Large intestine (tissue), 3 donors: ENCODE measurements around the gene CSTF1. TPM values are rescaled to one million over a fixed set of nuclear protein-coding genes. Genes with fewer than 3 reads are reported as not detected.

Experiments used
- DNase-seq, 2 donors: peaks; one replicate each; pipeline versions ENCODE4 v3.0.0 to v3.0.0-alpha.2; 2013
- H3K27ac ChIP-seq: one replicate; pipeline ENCODE4 v1.5.1; 2013; ENCODE audit warnings: low read length
- H3K27me3 ChIP-seq: 2 replicates; pipeline ENCODE4 v1.6.1; 2013; ENCODE audit warnings: low read length; ENCODE audit not compliant: control insufficient read depth, insufficient read depth
- H3K36me3 ChIP-seq: 2 replicates; pipeline ENCODE4 v1.6.1; 2013; ENCODE audit warnings: low read length; ENCODE audit not compliant: control insufficient read depth, insufficient read depth
- H3K4me1 ChIP-seq: one replicate; pipeline ENCODE4 v1.6.1; 2013; ENCODE audit warnings: low read length; ENCODE audit not compliant: control insufficient read depth, insufficient read depth
- H3K4me3 ChIP-seq: one replicate; pipeline ENCODE4 v1.5.1; 2013; ENCODE audit warnings: low read length
- H3K9me3 ChIP-seq: one replicate; pipeline ENCODE4 v1.6.1; 2013; ENCODE audit warnings: mild to moderate bottlenecking, low read depth, low read length, moderate library complexity; ENCODE audit not compliant: control insufficient read depth
- WGBS: methylation state at CpG from one replicate; pipeline ENCODE4 v1.1.5; 2013; ENCODE audit warnings: low lambda C conversion rate; ENCODE audit not compliant: insufficient coverage; 5-methylcytosine and 5-hydroxymethylcytosine counted together
- polyA plus RNA-seq: library from polyadenylated mRNA; unstranded; fragments of 120-200 nt; gene quantifications from one replicate; pipeline ENCODE4 v1.2.1, GENCODE V29; 2013

Gene CSTF1
- polyA plus RNA-seq, 1 donor = 27.6 TPM

GRCh38 chr20:56424931-56425330 lies 32.5 kb downstream of the CSTF1 start:
- no peak for DNase-seq
- H3K27ac ChIP-seq = no peak overlapping the region
- WGBS = no CpG with 5 or more reads among the region's 1 CpG
- H3K36me3 ChIP-seq = no peaks in the 10 kb centered on the region
- no peaks in the 10 kb centered on the region for H3K4me1 ChIP-seq
- no peak overlapping the region for H3K4me3 ChIP-seq
- H3K9me3 ChIP-seq = no peaks in the 10 kb centered on the region
- no peaks in the 10 kb centered on the region for H3K27me3 ChIP-seq

- Histone ChIP-seq H3K4me1 (no peaks in the 10 kb centered on the region), H3K9me3 (no peaks in the 10 kb centered on the region), H3K27ac (no peak overlapping the region), H3K27me3 (no peaks in the 10 kb centered on the region), H3K36me3 (no peaks in the 10 kb centered on the region), H3K4me3 (no peak overlapping the region)
- no peak for DNase-seq
- no CpG with 5 or more reads among the region's 9 CpGs for WGBS
Measured at GRCh38 chr20:56426026-56426425, 33.6 kb downstream of the CSTF1 start.

GRCh38 chr20:56426926-56427325 lies 34.5 kb downstream of the CSTF1 start:
- H3K4me1 ChIP-seq = no peaks in the 10 kb centered on the region
- DNase-seq = no peak
- no peaks in the 10 kb centered on the region for H3K36me3 ChIP-seq
- H3K9me3 ChIP-seq = no peaks in the 10 kb centered on the region
- no peaks in the 10 kb centered on the region for H3K27me3 ChIP-seq
- H3K27ac ChIP-seq = no peak overlapping the region
- no peak overlapping the region for H3K4me3 ChIP-seq

GRCh38 chr20:56427797-56428196 lies 35.4 kb downstream of the CSTF1 start:
- DNase-seq = no peak
- Histone ChIP-seq H3K4me3 (no peak overlapping the region), H3K36me3 (no peaks in the 10 kb centered on the region), H3K9me3 (no peaks in the 10 kb centered on the region), H3K27ac (no peak overlapping the region), H3K4me1 (no peaks in the 10 kb centered on the region), H3K27me3 (no peaks in the 10 kb centered on the region)
- 88% methylated on average over 1 of the region's 4 CpGs for WGBS

- Histone ChIP-seq H3K9me3 (no peaks in the 10 kb centered on the region), H3K27ac (no peak overlapping the region), H3K4me3 (no peak overlapping the region), H3K4me1 (no peaks in the 10 kb centered on the region), H3K36me3 (no peaks in the 10 kb centered on the region), H3K27me3 (no peaks in the 10 kb centered on the region)
- DNase-seq = no peak
- WGBS = no CpG with 5 or more reads among the region's 5 CpGs
Measured at GRCh38 chr20:56428410-56428809, 36.0 kb downstream of the CSTF1 start.

- Histone ChIP-seq H3K36me3 (no peaks in the 10 kb centered on the region), H3K4me3 (no peak overlapping the region), H3K9me3 (no peaks in the 10 kb centered on the region), H3K27ac (no peak overlapping the region), H3K27me3 (no peaks in the 10 kb centered on the region), H3K4me1 (no peaks in the 10 kb centered on the region)
- no peak for DNase-seq
- no CpG with 5 or more reads among the region's 8 CpGs for WGBS
Measured at GRCh38 chr20:56428881-56429280, 36.4 kb downstream of the CSTF1 start.

GRCh38 chr20:56429502-56429901 lies 37.1 kb downstream of the CSTF1 start:
- Histone ChIP-seq H3K4me1 (no peaks in the 10 kb centered on the region), H3K27ac (no peak overlapping the region), H3K27me3 (no peaks in the 10 kb centered on the region), H3K4me3 (no peak overlapping the region), H3K36me3 (no peaks in the 10 kb centered on the region), H3K9me3 (no peaks in the 10 kb centered on the region)
- DNase-seq = no peak
- 57% methylated on average over 6 of the region's 6 CpGs for WGBS

GRCh38 chr20:56429941-56430340 lies 37.5 kb downstream of the CSTF1 start:
- Histone ChIP-seq H3K36me3 (no peaks in the 10 kb centered on the region), H3K4me3 (no peak overlapping the region), H3K4me1 (no peaks in the 10 kb centered on the region), H3K27ac (no peak overlapping the region), H3K27me3 (no peaks in the 10 kb centered on the region), H3K9me3 (no peaks in the 10 kb centered on the region)
- WGBS = 33% methylated on average over 1 of the region's 4 CpGs
- no peak for DNase-seq

GRCh38 chr20:56430461-56430860 lies 38.0 kb downstream of the CSTF1 start:
- no peaks in the 10 kb centered on the region for H3K36me3 ChIP-seq
- 47% methylated on average over 3 of the region's 4 CpGs for WGBS
- no peaks in the 10 kb centered on the region for H3K4me1 ChIP-seq
- no peaks in the 10 kb centered on the region for H3K9me3 ChIP-seq
- DNase-seq = no peak
- H3K4me3 ChIP-seq = no peak overlapping the region
- H3K27me3 ChIP-seq = no peaks in the 10 kb centered on the region
- H3K27ac ChIP-seq = no peak overlapping the region

- H3K27me3 ChIP-seq = no peaks in the 10 kb centered on the region
- H3K36me3 ChIP-seq = no peaks in the 10 kb centered on the region
- H3K4me3 ChIP-seq = no peak overlapping the region
- no peak overlapping the region for H3K27ac ChIP-seq
- DNase-seq = no peak
- H3K9me3 ChIP-seq = no peaks in the 10 kb centered on the region
- no peaks in the 10 kb centered on the region for H3K4me1 ChIP-seq
- WGBS = no CpG with 5 or more reads among the region's 1 CpG
Measured at GRCh38 chr20:56430957-56431356, 38.5 kb downstream of the CSTF1 start.

GRCh38 chr20:56431471-56431870 lies 39.0 kb downstream of the CSTF1 start:
- H3K4me1 ChIP-seq = no peaks in the 10 kb centered on the region
- H3K9me3 ChIP-seq = no peaks in the 10 kb centered on the region
- no peak overlapping the region for H3K27ac ChIP-seq
- no peak for DNase-seq
- WGBS = 71% methylated on average over 1 of the region's 3 CpGs
- no peaks in the 10 kb centered on the region for H3K36me3 ChIP-seq
- no peaks in the 10 kb centered on the region for H3K27me3 ChIP-seq
- no peak overlapping the region for H3K4me3 ChIP-seq
